HEK293 (cell line): Measurements from ENCODE around the gene SLC19A1.

Experiments used
- CTCF ChIA-PET: fragments of 350-600 bp; formaldehyde crosslinking; extraction: SDS; loops from one replicate; lab custom pipeline; 2021; ENCODE audit warnings: antibody characterized with exemption; lab: Yijun Ruan, JAX
- POLR2A ChIA-PET: fragments of 300-600 bp; formaldehyde crosslinking; extraction: SDS; loops from one replicate; lab custom pipeline; 2020; ENCODE audit warnings: antibody characterized with exemption, inconsistent platforms; lab: Yijun Ruan, JAX
- H3K27ac ChIP-seq: fragments of 200-500 bp; sonication (Bioruptor generic); 2 replicates; pipeline ENCODE4 v1.5.1; 2014; ENCODE audit warnings: low read depth, low read length, control low read depth, inconsistent platforms; ENCODE audit errors: extremely low read depth
- H3K36me3 ChIP-seq, 2 experiments: fragments of 200-500 bp in 1 of 2; sonication (Bioruptor generic) in 1 of 2; 1 replicate in 1 of 2; 2 replicates in 1 of 2; pipeline ENCODE4 v1.5.1; 2014 to 2017; ENCODE audit warnings: inconsistent platforms in 2 of 2, low read length in 2 of 2; ENCODE audit not compliant: control insufficient read depth in 2 of 2, insufficient read depth in 1 of 2
- H3K4me1 ChIP-seq: fragments of 200-500 bp; sonication (Bioruptor generic); 2 replicates; pipeline ENCODE4 v1.5.1; 2014; ENCODE audit warnings: mild to moderate bottlenecking, low read length, inconsistent platforms; ENCODE audit not compliant: control insufficient read depth, insufficient read depth
- H3K4me3 ChIP-seq: 2 replicates; pipeline ENCODE4 v1.5.1; 2011; ENCODE audit warnings: low read depth, mild to moderate bottlenecking, control low read depth, low read length, moderate library complexity
- H3K9me3 ChIP-seq: fragments of 200-500 bp; sonication (Bioruptor generic); 2 replicates; pipeline ENCODE4 v1.5.1; 2014; ENCODE audit warnings: low read depth, low read length, inconsistent platforms; ENCODE audit not compliant: control insufficient read depth, insufficient read depth
- HOXD13 ChIP-seq: sonication (generic); formaldehyde crosslinking; IDR thresholded peaks from 2 replicates; pipeline ENCODE4 v1.8.0; 2022; ENCODE audit warnings: missing genetic modification reagents, borderline replicate concordance
- KLF16 ChIP-seq: fragments of 450-650 bp; formaldehyde crosslinking; IDR thresholded peaks from 2 replicates; pipeline ENCODE4 v1.5.1; 2017; ENCODE audit warnings: missing biosample characterization, missing genetic modification characterization
- ZBTB1 ChIP-seq: fragments of 450-650 bp; formaldehyde crosslinking; IDR thresholded peaks from 2 replicates; pipeline ENCODE4 v1.5.1; 2016; ENCODE audit warnings: missing biosample characterization, missing genetic modification characterization
- ZNF112 ChIP-seq: fragments of 450-650 bp; formaldehyde crosslinking; IDR thresholded peaks from 2 replicates; pipeline ENCODE4 v1.5.0; 2017; ENCODE audit warnings: missing biosample characterization, missing genetic modification characterization
- ZNF138 ChIP-seq: fragments of 450-650 bp; formaldehyde crosslinking; IDR thresholded peaks from 2 replicates; pipeline ENCODE4 v1.5.1; 2016; ENCODE audit warnings: missing biosample characterization, missing genetic modification characterization, borderline replicate concordance
- ZNF37A ChIP-seq: fragments of 450-650 bp; IDR thresholded peaks from 2 replicates; pipeline ENCODE4 v1.5.1; 2018; ENCODE audit warnings: missing biosample characterization, missing genetic modification characterization
- ZNF510 ChIP-seq: fragments of 450-650 bp; formaldehyde crosslinking; IDR thresholded peaks from 2 replicates; pipeline ENCODE4 v1.5.1; 2018; ENCODE audit warnings: mild to moderate bottlenecking, missing genetic modification characterization, missing biosample characterization; ENCODE audit not compliant: insufficient replicate concordance
- ZNF629 ChIP-seq: fragments of 450-650 bp; formaldehyde crosslinking; IDR thresholded peaks from 2 replicates; pipeline ENCODE4 v1.5.1; 2017; ENCODE audit warnings: missing biosample characterization, missing genetic modification characterization
- TF ChIP-seq, protein P1 (sequence below): fragments of 450-650 bp; formaldehyde crosslinking; conservative IDR thresholded peaks from 2 replicates; pipeline ENCODE4 v1.5.1; 2016; ENCODE audit warnings: low read depth, missing biosample characterization, missing genetic modification characterization
- TF ChIP-seq, protein P2 (sequence below): fragments of 450-650 bp; formaldehyde crosslinking; IDR thresholded peaks from 2 replicates; pipeline ENCODE4 v1.5.1; 2016; ENCODE audit warnings: missing biosample characterization, missing genetic modification characterization
- TF ChIP-seq, protein P3 (sequence below): fragments of 450-650 bp; formaldehyde crosslinking; IDR thresholded peaks from 2 replicates; pipeline ENCODE4 v1.5.1; 2016; ENCODE audit warnings: missing biosample characterization, missing genetic modification characterization
- TF ChIP-seq, protein P4 (sequence below): fragments of 450-650 bp; formaldehyde crosslinking; IDR thresholded peaks from 2 replicates; pipeline ENCODE4 v1.5.1; 2017; ENCODE audit warnings: missing biosample characterization, missing genetic modification characterization

The SLC19A1 gene

DNA sequence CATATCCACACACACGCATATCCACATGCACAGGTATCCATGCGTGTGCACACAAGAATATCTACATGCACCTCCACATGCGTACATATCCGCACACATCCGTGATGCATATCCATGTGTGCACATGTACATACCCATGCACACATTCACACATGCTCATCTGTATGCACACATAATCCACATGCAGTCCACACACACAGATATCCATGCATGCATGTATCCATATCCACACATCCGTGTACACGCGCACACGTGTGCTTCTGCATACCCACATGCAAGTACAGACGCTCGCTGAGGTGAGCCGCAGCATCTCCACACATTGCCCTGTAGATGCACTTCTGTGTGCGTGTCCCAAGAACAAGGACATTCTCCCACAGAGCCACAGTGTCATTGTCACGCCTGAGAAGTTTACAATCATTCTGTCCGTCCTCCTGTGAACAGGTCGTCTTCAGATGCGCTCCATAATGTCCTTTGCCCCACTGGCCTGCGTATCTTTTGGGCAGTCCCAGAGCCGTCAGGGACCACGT lies 93.9 kb downstream of the SLC19A1 start:
- H3K4me3 ChIP-seq: no peak overlapping the region
- ChIA-PET CTCF (no interaction called here), POLR2A (no interaction called here)
- TF ChIP-seq ZNF37A (tag by site-specific recombination) (no peak), ZBTB1 (tag by site-specific recombination) (no peak), ZNF629 (tag by site-specific recombination) (no peak), KLF16 (tag by site-specific recombination) (no peak), HOXD13 (CRISPR knock-in tag) (no peak), ZNF112 (tag by site-specific recombination) (no peak), ZNF138 (no peak), ZNF510 (tag by site-specific recombination) (no peak)
- TF ChIP-seq, protein P1, sequence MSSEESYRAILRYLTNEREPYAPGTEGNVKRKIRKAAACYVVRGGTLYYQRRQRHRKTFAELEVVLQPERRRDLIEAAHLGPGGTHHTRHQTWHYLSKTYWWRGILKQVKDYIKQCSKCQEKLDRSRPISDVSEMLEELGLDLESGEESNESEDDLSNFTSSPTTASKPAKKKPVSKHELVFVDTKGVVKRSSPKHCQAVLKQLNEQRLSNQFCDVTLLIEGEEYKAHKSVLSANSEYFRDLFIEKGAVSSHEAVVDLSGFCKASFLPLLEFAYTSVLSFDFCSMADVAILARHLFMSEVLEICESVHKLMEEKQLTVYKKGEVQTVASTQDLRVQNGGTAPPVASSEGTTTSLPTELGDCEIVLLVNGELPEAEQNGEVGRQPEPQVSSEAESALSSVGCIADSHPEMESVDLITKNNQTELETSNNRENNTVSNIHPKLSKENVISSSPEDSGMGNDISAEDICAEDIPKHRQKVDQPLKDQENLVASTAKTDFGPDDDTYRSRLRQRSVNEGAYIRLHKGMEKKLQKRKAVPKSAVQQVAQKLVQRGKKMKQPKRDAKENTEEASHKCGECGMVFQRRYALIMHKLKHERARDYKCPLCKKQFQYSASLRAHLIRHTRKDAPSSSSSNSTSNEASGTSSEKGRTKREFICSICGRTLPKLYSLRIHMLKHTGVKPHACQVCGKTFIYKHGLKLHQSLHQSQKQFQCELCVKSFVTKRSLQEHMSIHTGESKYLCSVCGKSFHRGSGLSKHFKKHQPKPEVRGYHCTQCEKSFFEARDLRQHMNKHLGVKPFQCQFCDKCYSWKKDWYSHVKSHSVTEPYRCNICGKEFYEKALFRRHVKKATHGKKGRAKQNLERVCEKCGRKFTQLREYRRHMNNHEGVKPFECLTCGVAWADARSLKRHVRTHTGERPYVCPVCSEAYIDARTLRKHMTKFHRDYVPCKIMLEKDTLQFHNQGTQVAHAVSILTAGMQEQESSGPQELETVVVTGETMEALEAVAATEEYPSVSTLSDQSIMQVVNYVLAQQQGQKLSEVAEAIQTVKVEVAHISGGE (tag by site-specific recombination): no peak
- TF ChIP-seq, protein P2, sequence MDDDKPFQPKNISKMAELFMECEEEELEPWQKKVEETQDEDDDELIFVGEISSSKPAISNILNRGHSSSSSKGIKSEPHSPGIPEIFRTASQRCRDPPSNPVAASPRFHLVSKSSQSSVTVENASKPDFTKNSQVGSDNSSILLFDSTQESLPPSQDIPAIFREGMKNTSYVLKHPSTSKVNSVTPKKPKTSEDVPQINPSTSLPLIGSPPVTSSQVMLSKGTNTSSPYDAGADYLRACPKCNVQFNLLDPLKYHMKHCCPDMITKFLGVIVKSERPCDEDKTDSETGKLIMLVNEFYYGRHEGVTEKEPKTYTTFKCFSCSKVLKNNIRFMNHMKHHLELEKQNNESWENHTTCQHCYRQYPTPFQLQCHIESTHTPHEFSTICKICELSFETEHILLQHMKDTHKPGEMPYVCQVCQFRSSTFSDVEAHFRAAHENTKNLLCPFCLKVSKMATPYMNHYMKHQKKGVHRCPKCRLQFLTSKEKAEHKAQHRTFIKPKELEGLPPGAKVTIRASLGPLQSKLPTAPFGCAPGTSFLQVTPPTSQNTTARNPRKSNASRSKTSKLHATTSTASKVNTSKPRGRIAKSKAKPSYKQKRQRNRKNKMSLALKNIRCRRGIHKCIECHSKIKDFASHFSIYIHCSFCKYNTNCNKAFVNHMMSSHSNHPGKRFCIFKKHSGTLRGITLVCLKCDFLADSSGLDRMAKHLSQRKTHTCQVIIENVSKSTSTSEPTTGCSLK (tag by site-specific recombination): no peak
- TF ChIP-seq, protein P3, sequence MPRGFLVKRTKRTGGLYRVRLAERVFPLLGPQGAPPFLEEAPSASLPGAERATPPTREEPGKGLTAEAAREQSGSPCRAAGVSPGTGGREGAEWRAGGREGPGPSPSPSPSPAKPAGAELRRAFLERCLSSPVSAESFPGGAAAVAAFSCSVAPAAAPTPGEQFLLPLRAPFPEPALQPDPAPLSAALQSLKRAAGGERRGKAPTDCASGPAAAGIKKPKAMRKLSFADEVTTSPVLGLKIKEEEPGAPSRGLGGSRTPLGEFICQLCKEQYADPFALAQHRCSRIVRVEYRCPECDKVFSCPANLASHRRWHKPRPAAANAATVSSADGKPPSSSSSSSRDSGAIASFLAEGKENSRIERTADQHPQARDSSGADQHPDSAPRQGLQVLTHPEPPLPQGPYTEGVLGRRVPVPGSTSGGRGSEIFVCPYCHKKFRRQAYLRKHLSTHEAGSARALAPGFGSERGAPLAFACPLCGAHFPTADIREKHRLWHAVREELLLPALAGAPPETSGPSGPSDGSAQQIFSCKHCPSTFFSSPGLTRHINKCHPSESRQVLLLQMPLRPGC (tag by site-specific recombination): no peak
- TF ChIP-seq, protein P4, sequence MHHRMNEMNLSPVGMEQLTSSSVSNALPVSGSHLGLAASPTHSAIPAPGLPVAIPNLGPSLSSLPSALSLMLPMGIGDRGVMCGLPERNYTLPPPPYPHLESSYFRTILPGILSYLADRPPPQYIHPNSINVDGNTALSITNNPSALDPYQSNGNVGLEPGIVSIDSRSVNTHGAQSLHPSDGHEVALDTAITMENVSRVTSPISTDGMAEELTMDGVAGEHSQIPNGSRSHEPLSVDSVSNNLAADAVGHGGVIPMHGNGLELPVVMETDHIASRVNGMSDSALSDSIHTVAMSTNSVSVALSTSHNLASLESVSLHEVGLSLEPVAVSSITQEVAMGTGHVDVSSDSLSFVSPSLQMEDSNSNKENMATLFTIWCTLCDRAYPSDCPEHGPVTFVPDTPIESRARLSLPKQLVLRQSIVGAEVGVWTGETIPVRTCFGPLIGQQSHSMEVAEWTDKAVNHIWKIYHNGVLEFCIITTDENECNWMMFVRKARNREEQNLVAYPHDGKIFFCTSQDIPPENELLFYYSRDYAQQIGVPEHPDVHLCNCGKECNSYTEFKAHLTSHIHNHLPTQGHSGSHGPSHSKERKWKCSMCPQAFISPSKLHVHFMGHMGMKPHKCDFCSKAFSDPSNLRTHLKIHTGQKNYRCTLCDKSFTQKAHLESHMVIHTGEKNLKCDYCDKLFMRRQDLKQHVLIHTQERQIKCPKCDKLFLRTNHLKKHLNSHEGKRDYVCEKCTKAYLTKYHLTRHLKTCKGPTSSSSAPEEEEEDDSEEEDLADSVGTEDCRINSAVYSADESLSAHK (tag by site-specific recombination): no peak
- H3K36me3 ChIP-seq: peaks cover 0 to 5% of the 10 kb centered on the region in 2 experiments; a peak in 1 of 3 replicates
- no peak overlapping the region for H3K27ac ChIP-seq
- H3K4me1 ChIP-seq: no peaks in the 10 kb centered on the region
- no peaks in the 10 kb centered on the region for H3K9me3 ChIP-seq
